ENCODE results near the gene INPP5A. TPM values are rescaled to one million over a fixed set of nuclear protein-coding genes. Genes with fewer than 3 reads are reported as not detected.

Gene INPP5A
- total RNA-seq (2021; ENCODE audit: unreplicated experiment): 12.3 TPM
- 7.5 and 8.9 TPM in 2 replicates for polyA plus RNA-seq (2012)
- percentile 45 among the genes with signal in this experiment for Bru-seq, nascent RNA
- BruChase-seq, experiment 1, labeled RNA remaining after a 6-hour chase: percentile 49 among the genes with signal in this experiment
- BruChase-seq, experiment 2, labeled RNA remaining after a 2-hour chase: percentile 43 among the genes with signal in this experiment
- long read RNA-seq, transcript INPP5A-203 (16 exons, 2,967 nt): major isoform, 24 of 41 reads
- long read RNA-seq, partial matches to known transcripts: 8 of 41 reads
- long read RNA-seq, other reads (novel, unspliced or antisense): 9 of 41 reads

GRCh38 chr10:132537684-132538001 lies at the start of gene INPP5A:
Gene INPP5A (plus strand): TSS chr10:132537787. CDS start chr10:132538097, 310 bp downstream.
- Histone ChIP-seq H3K4me1 (ENCODE audit: control insufficient read depth in 1 of 2, insufficient read depth in 2 of 2, low read length in 2 of 2) (peaks cover 12 to 34% of the 10 kb centered on the region in 2 experiments), H3K4me3 (replicated peaks in 1 of 2; ENCODE audit: low read depth in 1 of 2, low read length in 2 of 2) (peak within 1 kb of the TSS; percentile 57 to 63), H3K27me3 (ENCODE audit: insufficient read depth, low read length) (no peaks in the 10 kb centered on the region), H3K27ac (ENCODE audit: low read depth, low read length) (peak within 1 kb of the TSS; percentile 72; the same call in 1 of the 2 replicates), H3K9me2 (ENCODE audit: insufficient read depth) (no peaks in the 10 kb centered on the region), H4K20me1 (ENCODE audit: insufficient read depth) (no peaks in the 10 kb centered on the region), H3K9ac (ENCODE audit: low read length) (peak within 1 kb of the TSS; percentile 70), H3K79me2 (ENCODE audit: insufficient read depth, low read length) (no peaks in the 10 kb centered on the region), H2AFZ (ENCODE audit: low read depth, low read length, poor library complexity, severe bottlenecking) (no peak within 1 kb of the TSS), H3K4me2 (ENCODE audit: low read length) (peak within 1 kb of the TSS; percentile 86), H3K36me3 (ENCODE audit: control insufficient read depth in 1 of 2, insufficient read depth in 2 of 2, low read length in 2 of 2) (no peaks in the 10 kb centered on the region), H3K9me3 (ENCODE audit: control insufficient read depth in 1 of 2, insufficient read depth in 1 of 2, low read depth in 1 of 2, low read length in 2 of 2) (no peaks in the 10 kb centered on the region)
- intact Hi-C loops (cut with micrococcal nuclease): loop anchor here (5.0 kb wide), 1 partner anchor 80 kb away; no protein-coding TSS in a partner anchor
- POLR2A ChIA-PET: no interaction called here
- RAD21 ChIA-PET (ENCODE audit: low non-redundant PET in 1 of 2, low total read pairs in 2 of 2, uncharacterized antibody in 2 of 2, unreplicated experiment in 2 of 2): no interaction called here
- ATAC-seq (no peak; the same call in 1 of the 2 replicates), DNase-seq (ENCODE audit: low read depth, low spot score) (no peak)
- no peak for TF ChIP-seq ATF3 (IDR thresholded peaks at IDR 0.05)
- no peak for TF ChIP-seq ZBTB33 (IDR thresholded peaks at IDR 0.05; ENCODE audit: extremely low read depth, insufficient replicate concordance, low read length)
- TF ChIP-seq YY1 (IDR thresholded peaks at IDR 0.05; ENCODE audit: extremely low read depth, insufficient replicate concordance, low read depth, low read length): peak; percentile 65
- no peak for TF ChIP-seq ZNF274 (IDR thresholded peaks at IDR 0.05; ENCODE audit: low read depth, low read length)
- TF ChIP-seq RAD21 (IDR thresholded peaks at IDR 0.05; ENCODE audit: low read depth): no peak
- no peak for TF ChIP-seq SIN3A (IDR thresholded peaks at IDR 0.05; ENCODE audit: low read depth)
- TF ChIP-seq EZH2 (IDR thresholded peaks at IDR 0.05): no peak
- TF ChIP-seq SRF (IDR thresholded peaks at IDR 0.05; ENCODE audit: low read depth): no peak
- no peak for TF ChIP-seq JUND (IDR thresholded peaks at IDR 0.05)
- TF ChIP-seq ZFX (IDR thresholded peaks at IDR 0.05): no peak
- TF ChIP-seq CEBPB (IDR thresholded peaks at IDR 0.05; ENCODE audit: low read depth): no peak
- TF ChIP-seq POLR2AphosphoS5 (IDR thresholded peaks at IDR 0.05; ENCODE audit: low read depth, low read length): peak; percentile 68
- no peak for TF ChIP-seq POLR2A (IDR thresholded peaks at IDR 0.05; ENCODE audit: borderline replicate concordance, extremely low read depth, insufficient read depth, insufficient read length)
- no peak for TF ChIP-seq EGR1 (IDR thresholded peaks at IDR 0.05; ENCODE audit: low read depth)
- no TSS peak for BruUV-seq (replicated peaks)
- CTCF ChIA-PET: no interaction called here
